Fibroblast of the aortic adventitia (primary cell): Measurements from ENCODE around the gene SGMS2. TPM values are rescaled to one million over a fixed set of nuclear protein-coding genes. Genes with fewer than 3 reads are reported as not detected.

ENCODE experiments used
- DNase-seq: peaks from one replicate; pipeline ENCODE4 v3.0.0-alpha.2; 2010; ENCODE audit warnings: low read depth
- H3K4me3 ChIP-seq: 2 replicates; pipeline ENCODE4 v1.5.1; 2011; ENCODE audit warnings: low read depth, mild to moderate bottlenecking, control low read depth, low read length, moderate library complexity
- total RNA-seq: library from RNA; depleted of rRNA; stranded (reverse); fragments of >200 nt; gene quantifications from 2 replicates; pipeline ENCODE4 v1.2.3, GENCODE V29; 2012; ENCODE audit warnings: low replicate concordance
- TF ChIP-seq, protein P1 (sequence below): IDR thresholded peaks from 2 replicates; pipeline ENCODE4 v1.5.1; 2011; ENCODE audit warnings: mild to moderate bottlenecking, low read length, control low read depth, inconsistent platforms; ENCODE audit not compliant: insufficient read depth

SGMS2 gene
- total RNA-seq, 1 donor, result 145 TPM

DNA sequence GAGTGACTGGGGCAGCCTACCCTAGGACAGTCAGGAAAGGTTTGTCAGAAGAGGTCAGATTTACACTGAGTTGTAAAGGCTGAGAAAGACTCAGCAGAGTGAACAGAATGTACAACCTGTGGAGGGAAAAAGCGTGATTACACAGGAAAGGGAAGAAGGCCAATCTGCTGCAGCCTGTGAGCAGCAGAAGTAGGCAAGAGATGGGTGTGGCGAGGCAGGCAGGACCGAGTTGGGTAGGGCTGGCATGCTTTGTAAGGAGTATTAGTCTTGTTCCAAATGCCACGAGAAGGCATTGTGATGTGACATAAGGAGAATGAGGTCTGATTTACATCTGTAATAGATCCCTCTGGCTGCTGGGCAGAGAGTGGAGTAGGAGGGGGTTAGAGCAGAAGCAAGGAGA is 12.6 kb downstream of the SGMS2 start:
- TF ChIP-seq, protein P1, sequence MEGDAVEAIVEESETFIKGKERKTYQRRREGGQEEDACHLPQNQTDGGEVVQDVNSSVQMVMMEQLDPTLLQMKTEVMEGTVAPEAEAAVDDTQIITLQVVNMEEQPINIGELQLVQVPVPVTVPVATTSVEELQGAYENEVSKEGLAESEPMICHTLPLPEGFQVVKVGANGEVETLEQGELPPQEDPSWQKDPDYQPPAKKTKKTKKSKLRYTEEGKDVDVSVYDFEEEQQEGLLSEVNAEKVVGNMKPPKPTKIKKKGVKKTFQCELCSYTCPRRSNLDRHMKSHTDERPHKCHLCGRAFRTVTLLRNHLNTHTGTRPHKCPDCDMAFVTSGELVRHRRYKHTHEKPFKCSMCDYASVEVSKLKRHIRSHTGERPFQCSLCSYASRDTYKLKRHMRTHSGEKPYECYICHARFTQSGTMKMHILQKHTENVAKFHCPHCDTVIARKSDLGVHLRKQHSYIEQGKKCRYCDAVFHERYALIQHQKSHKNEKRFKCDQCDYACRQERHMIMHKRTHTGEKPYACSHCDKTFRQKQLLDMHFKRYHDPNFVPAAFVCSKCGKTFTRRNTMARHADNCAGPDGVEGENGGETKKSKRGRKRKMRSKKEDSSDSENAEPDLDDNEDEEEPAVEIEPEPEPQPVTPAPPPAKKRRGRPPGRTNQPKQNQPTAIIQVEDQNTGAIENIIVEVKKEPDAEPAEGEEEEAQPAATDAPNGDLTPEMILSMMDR, result no peak
- no peak for DNase-seq

DNA sequence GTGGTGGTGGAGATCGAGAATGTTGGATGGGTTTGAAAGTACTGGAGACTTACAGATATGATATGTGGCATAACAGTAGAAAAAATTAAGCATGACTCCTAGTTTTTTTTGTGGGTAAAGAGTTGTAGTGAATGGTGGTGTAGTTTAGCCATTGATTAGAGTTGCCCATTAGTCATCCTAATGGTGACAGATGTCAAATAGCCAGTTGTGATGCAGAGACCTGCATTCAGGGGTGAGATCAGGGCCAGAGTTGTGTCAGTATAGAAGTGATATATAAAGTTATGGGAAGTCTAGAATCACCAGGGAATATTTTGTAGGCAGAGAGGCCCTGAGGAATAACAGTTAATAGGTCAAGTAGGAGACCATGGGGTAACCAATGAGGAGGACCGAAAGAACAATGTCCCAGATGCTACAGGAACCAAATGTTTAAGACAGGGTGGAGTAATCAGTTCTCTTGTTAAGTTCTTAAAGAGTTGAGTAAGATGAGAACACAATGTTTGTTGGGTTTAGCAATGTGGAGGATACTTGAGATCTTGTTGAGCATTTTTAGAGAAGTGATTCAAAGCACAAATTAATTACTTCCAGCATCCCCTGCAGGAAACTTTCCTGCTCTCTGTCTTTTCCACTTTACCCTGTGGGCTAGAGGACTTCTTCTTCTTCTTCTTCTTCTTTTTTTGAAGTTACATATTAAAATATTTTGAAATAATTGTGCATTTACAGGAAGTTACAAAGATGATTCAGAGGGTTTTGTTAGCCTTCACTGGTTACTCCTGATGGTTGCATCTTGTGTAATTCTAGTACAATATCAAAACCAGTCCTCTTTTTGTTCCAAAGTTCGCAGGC is 13.3 kb downstream of the SGMS2 start:
- no peak overlapping the region for H3K4me3 ChIP-seq
- TF ChIP-seq, protein P1, result no peak
- peak; percentile 65 for DNase-seq

More for the DNA sequence above, 12.6 kb downstream of the SGMS2 start:
- no peak overlapping the region for H3K4me3 ChIP-seq

DNA sequence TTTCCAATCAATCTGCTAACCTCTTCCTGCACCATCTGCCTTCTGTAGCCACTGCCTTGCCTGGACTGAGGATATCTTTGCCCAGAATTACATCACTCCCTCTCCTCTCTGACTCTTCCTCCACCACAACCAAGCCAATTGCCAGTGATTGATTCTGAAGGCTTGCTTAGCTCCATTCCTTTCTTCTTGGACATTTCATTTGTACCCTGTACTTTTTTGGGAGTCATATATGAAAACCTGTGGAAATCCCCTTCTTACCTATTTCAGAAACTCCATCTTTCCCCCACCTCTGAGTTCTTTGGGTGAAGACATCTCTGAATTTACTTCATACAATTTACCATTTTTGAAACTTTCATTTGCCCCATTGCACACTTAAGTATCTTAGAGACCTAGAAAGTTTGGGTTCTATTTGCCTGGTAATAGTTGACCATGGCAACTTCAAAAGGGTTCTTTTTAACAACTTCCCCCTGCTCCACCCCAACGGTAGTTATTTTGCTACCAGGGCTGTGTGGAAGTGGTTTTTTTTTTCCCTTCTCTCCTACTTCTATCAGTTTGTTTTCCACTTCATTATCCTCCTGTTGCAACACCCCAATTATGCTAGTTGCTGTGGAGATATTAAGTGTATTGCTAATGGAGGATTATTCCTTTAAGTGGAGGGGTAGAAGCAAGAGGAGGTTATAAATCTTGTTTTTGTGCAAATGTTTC is 14.3 kb downstream of the SGMS2 start:
- DNase-seq, result peak; percentile 61
- H3K4me3 ChIP-seq, result no peak overlapping the region
- TF ChIP-seq, protein P1, result no peak

DNA sequence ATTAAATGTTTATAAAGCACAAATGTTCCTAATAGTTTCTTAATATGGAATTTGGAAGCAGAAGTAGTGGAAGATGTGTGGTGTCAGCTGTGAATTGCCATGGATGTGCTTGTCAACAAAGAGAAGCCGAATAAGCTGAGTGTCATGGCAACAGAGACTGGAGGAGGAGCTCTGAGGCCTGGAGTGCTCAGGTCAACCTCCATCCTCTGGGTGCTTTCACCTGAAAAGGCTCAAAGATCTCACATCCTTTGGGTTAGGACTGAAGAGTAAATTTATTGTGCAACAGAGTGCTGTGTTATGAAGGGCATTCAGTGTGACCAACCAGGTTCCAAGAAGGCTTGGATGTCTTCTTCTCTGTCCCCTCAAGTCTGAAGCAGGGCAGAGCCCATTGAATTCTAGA is 18.7 kb downstream of the SGMS2 start:
- DNase-seq, result no peak
- no peak overlapping the region for H3K4me3 ChIP-seq
- TF ChIP-seq, protein P1, result no peak

DNA sequence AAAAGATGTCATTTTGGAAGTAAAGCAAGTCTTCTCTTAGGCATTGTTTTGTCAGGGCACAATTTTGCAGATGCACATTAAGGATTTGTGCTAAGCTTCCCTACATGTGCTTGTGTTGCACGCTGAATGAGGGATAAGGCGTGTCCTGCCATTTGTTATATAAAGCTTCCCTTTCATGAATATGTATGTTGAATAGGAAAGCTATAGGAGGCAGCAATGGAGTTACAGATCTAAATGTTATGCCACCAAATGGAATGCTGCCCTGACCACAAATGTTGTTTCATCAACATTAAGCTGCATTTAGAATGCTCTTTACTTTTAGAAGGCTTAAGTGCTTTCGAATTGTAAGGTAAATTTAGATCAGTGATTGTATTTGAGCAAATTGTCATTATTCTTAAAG is 20.9 kb downstream of the SGMS2 start:
- TF ChIP-seq, protein P1, result no peak
- no peak for DNase-seq
- no peak overlapping the region for H3K4me3 ChIP-seq

DNA sequence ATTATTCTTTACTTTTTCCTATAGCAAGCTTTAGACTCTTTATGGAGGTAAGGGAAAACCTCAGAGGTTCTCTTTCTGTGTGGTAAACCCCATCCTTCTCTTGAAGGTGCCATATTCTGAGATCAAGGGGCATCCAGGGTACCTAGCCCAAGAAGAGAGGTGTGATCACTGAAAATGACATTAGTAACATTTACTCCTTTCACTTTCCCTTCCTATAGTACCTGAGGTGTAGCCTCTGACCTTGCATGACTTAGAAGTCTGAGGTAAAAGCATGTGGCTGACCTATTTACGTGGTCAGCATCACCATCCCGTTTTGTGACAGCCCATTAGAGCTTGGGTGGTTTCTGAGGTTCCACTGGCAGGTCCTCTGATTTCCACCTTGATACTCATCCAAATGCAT is 25.7 kb downstream of the SGMS2 start:
- no peak overlapping the region for H3K4me3 ChIP-seq
- TF ChIP-seq, protein P1, result no peak
- no peak for DNase-seq
